Fibroblast of upper back skin (primary cell): ENCODE measurements around the gene NTHL1.

Experiments
- DNase-seq: peaks from one replicate; pipeline ENCODE4 v3.0.0-alpha.2; 2013

The NTHL1 gene

DNA sequence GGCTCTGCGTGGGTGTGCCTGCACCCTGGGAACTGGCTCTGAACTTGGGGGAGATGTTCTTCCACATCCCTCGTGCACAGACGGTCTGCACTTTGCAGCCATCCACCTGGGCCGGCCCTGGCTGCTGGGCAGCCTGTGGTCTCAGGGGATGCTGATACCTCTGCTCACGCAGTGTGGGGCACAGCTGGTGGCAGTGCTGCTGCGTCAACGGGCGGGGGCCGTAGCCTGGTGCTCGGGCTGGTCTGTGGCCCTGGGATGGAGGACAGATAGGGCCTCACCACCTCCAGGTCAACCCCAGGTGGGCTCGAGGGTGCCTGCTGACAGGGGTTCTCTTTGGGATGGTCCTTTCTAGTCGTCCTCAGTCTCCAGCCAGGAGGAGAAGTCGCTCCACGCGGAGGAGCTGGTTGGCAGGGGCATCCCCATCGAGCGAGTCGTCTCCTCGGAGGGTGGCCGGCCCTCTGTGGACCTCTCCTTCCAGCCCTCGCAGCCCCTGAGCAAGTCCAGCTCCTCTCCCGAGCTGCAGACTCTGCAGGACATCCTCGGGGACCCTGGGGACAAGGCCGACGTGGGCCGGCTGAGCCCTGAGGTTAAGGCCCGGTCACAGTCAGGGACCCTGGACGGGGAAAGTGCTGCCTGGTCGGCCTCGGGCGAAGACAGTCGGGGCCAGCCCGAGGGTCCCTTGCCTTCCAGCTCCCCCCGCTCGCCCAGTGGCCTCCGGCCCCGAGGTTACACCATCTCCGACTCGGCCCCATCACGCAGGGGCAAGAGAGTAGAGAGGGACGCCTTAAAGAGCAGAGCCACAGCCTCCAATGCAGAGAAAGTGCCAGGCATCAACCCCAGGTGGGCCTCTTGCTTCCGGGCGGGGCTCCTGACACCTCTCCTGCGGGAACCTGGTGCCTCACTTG is 36.5 kb upstream of the NTHL1 start:
- DNase-seq, result no peak

DNA sequence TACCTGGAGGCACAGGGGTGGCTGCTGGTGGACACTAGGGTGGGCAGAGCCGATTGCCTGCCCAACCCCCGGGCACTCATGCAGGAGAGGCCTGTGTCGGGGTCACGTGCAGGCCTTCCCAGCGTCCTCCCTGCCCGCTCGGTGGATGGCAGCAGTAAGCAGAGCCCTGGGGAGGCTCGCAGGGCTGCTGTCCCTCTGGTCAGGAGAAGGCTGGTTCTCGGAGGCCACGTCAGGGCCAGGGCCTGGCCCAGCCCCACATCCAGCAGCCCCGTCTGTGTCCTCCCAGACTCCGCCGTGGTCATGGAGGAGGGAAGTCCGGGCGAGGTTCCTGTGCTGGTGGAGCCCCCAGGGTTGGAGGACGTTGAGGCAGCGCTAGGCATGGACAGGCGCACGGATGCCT is 35.8 kb upstream of the NTHL1 start:
- DNase-seq, result no peak

DNA sequence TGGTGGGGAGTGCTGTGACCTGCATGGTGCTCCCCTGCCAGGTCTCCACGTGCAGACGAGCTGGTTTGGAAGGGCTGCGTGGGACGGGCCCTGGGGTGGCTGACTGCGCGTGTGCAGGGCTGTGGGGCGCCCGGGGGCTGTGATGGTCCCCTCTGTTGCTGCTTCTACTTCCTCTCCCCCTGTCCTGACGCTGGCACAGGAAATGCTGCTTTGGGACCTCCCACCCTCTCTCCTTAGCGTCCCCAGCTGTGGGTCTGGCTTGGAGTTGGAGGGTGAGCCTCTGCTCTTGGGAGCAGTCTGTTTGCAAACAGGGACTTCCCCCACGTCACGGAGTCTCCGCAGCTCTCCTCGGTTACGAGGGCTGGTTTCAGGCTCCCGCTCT is 35.3 kb upstream of the NTHL1 start:
- no peak for DNase-seq

DNA sequence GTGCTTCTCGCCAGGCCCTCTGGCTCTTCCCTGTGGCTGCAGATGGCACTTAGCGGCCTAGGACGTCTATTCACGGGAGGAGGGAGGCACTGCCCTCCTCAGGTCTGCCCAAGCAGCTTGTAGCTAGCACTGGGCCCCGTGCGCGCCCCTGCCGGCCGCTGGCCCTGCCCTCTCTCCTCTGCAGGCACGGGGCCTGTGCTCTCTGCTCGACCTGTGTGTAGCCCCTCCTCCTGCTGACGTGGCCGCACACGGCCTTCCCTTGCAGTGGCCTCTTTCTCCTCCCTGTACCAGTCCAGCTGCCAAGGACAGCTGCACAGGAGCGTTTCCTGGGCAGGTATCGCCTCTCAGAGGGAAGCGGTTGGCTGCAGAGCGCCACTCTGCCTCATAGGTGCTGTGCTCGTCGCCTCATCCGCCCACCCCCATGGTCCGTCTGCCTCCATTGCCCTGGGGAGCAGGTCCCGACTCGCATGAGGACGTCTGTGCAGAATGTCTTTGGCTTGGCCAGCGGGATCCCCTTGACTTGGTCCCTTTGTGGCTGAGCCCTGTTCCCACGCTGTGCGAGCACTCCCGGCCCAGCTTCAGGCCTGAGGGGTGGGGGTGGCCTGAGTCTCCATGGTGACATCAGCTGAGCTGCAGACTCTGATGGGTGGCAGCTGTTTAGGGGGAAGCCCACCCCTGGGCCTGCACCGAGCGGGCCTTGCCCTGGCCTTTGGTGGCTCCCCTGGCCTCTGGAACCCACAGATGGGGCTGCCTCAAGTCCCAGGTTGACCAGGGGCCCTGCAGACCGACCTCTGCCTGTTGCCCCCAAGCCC is 34.7 kb upstream of the NTHL1 start:
- DNase-seq, result no peak

DNA sequence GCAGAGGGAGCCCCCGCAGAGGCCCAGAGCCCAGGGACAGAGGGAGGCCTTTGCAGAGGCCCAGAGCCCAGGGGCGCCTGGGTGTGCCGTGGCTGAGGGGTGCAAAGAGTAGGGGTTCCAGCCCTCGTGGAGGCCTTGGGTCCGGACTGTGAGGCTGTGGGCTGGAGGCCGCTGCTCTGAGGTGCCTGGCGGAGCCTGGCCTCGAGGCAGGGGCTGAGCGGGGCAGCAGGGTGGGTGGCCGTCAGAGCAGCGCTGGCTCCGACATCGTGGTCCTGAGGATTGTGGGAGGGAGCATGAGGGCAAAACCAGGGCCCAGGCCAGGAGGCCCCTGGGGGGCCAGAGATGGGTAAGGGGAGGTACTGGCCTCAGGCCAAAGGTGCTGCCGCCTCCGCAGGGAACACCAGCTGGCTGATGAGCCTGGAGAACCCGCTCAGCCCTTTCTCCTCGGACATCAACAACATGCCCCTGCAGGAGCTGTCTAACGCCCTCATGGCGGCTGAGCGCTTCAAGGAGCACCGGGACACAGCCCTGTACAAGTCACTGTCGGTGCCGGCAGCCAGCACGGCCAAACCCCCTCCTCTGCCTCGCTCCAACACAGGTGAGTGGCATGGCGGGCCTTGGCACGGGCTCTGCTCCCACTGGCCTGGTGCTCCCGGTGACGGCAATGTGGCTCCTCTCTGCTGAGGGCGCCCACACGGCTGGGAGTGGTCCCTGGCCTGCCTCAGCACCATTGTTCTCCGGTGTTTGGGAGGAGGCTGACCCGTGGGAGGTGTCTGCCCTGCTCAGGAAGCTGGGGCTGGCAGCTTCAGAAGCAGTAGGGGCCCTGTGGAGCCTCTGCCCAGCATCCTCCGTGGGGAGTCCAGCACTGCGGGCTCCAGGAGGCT is 33.8 kb upstream of the NTHL1 start:
- no peak for DNase-seq

DNA sequence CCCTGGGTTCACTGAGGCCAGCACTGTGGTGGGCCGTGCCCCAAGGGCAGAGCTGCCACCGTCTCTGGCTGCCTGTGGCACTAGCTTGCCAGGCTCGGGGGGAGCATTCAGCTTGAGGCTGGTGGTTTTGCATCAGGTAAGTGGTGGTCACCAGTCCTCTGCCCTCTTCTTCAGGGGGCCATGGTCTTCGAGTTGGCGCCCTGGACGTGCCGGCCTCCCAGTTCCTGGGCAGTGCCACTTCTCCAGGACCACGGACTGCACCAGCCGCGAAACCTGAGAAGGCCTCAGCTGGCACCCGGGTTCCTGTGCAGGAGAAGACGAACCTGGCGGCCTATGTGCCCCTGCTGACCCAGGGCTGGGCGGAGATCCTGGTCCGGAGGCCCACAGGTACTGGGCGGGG is 32.4 kb upstream of the NTHL1 start:
- DNase-seq, result no peak

DNA sequence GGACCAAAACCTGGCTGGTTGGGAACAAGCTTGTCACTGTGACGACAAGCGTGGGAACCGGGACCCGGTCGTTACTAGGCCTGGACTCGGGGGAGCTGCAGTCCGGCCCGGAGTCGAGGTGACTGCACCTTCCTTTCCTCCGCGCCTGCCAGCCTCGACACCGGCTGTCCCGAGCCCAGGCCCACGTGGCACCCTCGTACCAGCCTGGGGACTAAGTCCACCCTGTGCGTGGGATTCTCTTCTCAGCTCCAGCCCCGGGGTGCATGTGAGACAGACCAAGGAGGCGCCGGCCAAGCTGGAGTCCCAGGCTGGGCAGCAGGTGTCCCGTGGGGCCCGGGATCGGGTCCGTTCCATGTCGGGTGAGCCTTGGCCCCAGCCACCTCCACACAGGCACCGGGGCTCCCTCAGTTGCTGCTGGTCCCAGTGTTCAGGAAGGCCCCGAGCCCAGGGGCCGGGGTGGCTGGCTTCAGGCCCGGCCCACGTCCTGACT is 31.7 kb upstream of the NTHL1 start:
- DNase-seq, result no peak

DNA sequence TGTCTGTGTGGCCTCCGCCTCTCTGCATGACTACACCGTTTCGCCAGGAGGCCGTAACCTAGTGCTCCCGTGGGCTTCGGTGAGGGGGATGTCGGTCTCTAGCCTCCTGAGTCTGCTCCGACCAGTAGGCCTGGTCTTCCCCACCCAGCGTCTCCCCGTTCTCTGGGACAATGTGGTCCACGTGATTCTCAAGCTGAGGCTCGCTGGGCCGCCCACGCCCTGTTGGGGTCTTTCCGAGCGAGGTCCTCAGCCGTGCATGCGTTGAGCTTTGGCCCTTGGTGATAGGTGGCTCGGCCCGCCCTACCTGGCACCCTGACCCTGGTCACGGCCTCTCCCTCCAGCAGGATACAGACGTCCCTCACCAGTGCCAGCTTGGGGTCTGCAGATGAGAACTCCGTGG is 31.1 kb upstream of the NTHL1 start:
- DNase-seq, result no peak

DNA sequence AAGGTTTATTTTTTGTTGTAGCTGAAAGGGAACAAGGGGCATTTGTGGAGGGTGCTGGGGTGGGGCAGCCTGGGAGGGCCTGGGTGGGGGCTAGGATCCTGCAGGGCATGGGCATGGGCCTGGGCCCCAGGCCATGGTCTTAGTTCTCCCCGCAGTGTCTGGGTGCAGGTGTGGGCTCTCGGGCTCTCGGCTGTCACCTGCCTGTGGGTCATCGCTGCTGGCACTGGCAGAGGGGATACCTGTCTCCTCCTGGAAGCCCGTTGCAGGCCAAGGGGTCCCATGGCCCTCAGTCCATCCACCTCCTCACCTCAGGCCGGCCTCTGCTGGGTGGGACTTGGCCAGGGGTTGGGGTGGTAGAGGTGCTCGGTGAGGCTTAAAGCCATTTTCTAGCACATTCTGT is 30.5 kb upstream of the NTHL1 start:
- DNase-seq, result no peak

DNA sequence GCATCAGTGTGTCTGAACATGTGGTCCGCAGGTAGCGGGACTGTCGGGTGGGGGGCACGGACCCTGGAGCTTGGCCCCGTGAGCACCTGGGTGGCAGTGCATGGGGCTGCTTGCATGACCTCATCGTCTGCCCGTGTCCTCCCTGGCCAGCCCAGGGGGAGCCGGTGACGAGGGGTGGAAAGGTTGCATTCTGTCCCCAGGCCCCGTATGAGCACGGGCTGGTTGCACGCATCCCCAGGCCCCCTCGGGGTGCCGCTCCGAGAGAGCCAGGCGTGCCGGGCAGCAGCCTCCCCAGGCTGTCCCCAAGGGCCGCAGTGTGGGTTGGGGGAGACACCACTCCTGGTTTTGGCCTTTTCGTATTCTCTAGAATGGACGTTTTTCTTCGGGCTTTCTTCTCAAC is 30.1 kb upstream of the NTHL1 start:
- DNase-seq, result no peak

DNA sequence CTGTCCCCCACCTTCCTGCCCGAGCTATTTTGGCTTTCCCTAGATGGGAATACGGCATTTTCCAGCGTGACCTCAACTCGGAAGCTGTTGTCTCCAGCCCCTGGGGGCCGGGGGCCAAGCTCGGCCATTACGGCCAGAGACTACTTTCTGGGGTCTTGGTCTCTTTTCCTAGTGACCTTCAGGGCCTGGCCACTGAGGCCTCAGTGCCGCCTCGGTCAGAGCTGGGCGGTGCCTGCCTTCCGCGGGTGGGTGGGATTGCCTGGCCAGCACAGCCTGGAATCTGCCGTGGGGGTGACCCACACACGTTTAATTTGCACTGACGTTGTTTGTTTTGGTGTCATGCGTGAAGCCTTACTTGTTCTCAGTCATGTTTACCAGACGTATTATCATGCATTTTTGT is 29.4 kb upstream of the NTHL1 start:
- no peak for DNase-seq

DNA sequence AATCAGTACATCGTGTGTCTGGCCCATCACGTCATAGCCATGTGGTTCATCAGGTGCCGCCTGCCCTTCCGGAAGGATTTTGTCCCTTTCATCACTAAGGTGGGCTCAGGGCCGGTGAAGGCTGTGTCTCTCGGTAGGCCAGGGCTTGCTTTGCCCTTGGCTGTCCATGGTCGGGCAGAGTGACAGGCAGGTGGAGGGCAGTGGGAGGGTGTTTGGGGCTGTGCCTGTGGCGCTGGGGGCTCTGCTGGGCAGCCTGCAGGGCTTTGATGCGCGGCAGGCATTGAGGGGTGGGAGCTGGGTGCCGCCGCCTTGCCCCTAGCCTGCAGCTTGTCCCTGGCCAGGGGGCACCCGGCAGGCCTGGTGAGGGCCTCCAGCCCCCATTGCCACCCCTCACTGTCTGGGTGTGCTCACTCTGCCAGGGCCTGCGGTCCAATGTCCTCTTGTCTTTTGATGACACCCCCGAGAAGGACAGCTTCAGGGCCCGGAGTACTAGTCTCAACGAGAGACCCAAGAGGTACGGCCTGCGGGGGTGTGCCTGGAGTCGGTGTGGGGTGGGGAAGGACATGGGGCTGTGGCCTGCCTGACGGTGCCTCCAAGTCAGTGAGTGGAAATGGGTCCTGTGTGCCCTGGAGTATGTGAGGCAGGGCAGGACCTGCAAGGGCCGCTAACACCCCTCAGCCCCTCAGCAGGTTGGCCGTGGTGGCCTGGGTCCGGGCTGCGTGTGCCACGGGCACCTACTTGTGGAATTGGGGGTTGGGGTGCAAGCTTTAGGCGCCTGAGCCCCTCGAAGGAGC is 28.6 kb upstream of the NTHL1 start:
- no peak for DNase-seq

DNA sequence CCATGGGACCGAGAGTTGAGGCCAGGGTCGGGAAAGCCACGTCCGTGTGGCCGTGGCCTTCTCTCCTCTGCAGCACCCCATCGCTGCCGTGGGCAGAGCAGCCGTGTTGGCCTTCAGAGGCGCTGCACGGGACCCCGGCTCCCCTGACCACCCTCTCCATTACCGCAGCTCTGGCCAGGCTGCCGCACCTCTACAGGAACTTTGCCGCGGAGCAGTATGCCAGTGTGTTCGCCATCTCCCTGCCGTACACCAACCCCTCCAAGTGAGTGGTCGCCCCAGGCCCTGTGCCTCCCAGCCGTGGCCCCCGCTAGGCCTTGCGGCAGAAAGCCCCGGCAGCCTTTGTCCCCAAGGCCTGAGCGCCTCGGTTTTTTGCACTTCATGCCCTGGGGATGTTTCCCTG is 28.0 kb upstream of the NTHL1 start:
- no peak for DNase-seq

DNA sequence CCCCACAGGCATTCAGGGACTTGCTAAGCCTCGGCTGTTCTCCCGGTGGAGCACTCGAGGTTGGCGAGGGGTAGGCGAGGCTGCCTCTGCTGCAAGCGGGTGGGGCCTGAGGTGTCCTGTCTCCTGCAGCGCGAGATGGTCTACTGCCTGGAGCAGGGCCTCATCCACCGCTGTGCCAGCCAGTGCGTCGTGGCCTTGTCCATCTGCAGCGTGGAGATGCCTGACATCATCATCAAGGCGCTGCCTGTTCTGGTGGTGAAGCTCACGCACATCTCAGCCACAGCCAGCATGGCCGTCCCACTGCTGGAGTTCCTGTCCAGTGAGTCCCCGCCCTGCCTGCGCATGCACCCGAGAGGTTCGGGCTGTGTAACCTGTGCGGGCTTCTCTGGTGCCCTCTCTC is 26.4 kb upstream of the NTHL1 start:
- DNase-seq, result no peak

DNA sequence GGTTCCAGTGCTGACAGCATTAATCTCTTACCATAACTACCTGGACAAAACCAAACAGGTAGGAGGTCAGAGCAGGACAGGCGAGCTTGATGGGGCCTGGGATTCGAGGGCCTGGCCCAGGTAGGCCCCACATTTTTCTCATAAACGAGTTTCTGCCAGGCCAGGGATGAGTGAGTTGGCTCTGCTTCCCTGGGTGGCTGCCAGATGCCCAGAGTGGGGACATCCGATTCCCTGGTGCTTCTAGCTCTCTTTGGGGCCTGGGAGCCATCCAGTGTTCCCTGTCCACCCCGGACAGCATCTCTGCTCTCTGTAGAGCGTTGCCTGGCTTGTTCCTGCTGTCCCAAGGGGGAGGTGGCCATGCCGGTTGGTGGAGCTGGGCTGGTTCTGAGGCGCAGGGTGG is 25.3 kb upstream of the NTHL1 start:
- no peak for DNase-seq

DNA sequence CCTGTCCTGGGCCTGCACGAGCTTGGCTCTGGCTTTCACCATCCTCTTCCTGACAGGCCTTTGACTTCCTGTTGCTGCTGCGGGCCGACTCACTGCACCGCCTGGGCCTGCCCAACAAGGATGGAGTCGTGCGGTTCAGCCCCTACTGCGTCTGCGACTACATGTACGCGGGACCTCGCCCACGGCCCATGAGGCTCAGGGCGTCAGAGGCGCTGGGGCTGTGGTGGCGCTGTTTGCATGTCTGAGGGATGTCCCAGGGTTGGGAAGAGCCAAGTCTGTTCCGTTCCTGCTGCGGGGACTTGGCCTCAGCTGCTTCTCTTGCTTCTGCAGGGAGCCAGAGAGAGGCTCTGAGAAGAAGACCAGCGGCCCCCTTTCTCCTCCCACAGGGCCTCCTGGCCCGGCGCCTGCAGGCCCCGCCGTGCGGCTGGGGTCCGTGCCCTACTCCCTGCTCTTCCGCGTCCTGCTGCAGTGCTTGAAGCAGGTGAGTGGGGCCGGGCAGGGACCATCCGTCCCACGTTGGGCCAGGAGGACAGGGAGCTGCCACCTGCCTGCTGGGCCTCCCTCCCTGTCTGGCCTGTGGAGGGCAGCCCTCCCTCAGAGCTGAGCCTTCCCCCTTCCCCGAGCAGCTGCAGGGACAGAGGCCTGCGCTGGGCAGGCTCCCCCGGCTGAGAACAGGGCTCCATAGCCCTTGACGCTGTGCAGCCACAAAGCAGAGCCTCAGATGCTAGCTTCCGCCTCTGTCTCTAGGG is 24.0 kb upstream of the NTHL1 start:
- DNase-seq, result no peak

DNA sequence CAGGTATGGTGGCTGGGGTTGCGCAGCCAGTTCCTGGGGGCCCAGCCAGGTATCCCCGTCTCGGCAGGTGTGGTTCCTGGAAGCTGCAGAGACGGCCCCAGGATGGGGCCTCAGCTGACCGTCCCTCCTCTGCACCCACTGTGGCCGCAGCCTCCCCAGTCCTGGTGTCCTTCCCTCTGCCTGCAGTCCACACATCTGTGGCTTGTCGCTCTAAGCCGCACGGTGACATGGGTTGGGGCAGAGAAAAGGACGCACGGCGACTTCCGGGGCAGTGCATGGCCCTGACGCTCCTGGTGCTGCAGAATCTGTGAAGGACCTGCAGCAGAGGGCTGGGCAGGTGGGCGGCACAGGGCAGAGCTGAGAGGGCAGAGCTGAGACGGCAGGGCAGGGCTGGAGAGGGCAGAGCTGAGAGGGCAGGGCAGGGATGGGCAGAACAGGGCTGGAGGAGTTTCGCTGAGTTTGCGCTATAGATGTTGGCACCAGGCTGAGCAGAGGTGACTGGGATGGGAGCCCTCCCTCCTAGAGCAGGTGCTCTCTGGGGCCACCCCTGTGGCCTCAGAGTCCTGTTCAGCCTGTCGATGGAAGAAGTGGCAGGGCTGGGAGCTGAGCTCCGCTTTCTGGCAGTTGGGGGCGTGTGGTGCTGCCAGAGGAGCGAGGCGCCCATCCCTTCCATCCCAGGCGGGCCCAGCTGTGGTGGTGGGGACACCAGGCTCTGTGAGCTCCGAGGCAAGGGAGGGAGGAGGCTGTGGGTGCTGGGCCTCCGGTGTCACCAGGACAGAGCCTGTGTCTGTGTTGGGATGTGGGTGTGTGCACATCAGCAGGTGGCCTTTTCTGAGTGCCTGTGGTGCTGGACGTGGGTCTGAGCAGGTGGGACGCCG is 23.2 kb upstream of the NTHL1 start:
- DNase-seq, result no peak

DNA sequence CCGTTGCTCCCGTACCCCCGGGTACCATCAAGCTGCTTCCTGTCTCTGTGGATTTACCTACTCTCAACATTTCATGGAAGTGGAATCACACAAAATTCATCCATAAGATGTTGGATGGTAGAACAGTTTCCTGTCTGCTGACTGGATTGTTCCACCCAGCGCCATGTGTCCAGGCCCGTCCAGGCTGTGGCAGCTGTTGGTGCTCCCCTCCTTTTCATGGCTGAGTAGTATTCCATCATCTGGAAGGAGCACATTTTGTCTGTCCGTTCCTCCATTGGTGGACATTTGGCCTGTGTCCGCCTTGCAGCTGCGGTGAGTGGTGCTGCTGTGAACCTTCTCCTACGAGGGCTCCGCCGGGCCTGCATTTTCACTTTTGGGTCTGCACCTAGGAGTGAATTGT is 18.5 kb upstream of the NTHL1 start:
- DNase-seq, result no peak

DNA sequence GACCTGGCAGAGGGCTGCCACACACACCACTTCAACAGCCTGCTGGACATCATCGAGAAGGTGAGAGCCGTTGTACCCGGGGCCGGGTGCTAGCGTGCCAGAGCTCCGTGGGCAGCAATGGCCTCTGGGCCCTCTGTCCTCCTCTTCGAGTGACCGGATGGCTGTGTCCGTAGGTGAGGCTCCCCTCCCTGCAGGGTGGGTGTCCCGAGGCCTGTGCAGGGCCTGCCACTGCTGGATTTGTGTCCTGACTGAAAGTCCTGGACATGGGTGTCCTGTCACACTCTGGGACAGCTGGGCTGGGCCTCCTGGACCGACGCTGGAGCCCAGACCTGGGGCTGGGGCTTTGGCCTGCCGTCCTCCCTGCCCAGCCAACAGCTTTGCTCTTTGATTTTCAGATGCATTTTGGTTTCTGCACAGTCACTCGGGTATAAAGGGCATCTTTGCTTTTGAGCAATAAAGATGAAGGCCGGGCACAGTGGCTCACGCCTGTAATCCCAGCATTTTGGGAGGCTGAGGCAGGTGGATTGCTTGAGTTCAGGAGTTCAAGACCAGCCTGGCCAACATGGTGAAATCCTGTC is 16.8 kb upstream of the NTHL1 start:
- DNase-seq, result no peak

DNA sequence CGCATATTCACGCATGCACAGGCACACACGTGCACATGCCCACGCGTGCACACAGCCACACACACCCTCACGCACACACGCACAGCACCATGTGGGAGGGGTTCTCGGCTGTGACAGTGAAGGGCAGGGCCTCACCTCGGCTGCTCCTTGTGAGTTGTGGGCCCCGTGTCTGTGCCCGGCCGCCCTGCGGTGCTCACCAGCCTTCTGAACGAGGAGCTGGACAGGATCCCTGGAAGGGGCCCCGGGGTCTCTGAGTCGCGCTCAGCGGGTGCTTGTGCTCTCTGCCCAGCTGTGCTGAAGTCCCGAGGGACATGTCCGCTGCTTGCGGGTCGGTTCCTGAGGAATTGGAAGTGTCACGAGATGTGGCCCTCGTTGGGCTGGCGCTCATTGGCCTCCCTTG is 16.2 kb upstream of the NTHL1 start:
- DNase-seq, result no peak
